SK-N-MC (cell line): ENCODE data around the gene PPP4R1.

Experiments
- EZH2 ChIP-seq: fragments of 200-600 bp; sonication (generic); IDR thresholded peaks from one replicate; pipeline ENCODE4 v1.6.1; 2017; ENCODE audit warnings: antibody characterized with exemption
- POLR2AphosphoS5 ChIP-seq: IDR thresholded peaks from 2 replicates; pipeline ENCODE4 v1.6.1; 2012; ENCODE audit warnings: mild to moderate bottlenecking, low read depth, low read length, borderline replicate concordance

- TF ChIP-seq EZH2 (no peak), POLR2AphosphoS5 (no peak)
These were observed 1.4 kb downstream of the PPP4R1 start for GRCh38 chr18:9612977-9613376.
